Measurements from ENCODE around the gene RPL7A.
A peak's percentile ranks its signal among the peaks of the same experiment; 100 is the strongest.
"Not testable (repeated sequence)": the region's sequence is repeated elsewhere in the genome, so short reads cannot be mapped to it uniquely, and the experiment has no call there.

Gene RPL7A

GRCh38 chr9:133329306-133330156 is 18.5 kb upstream of the RPL7A start:
- not testable (repeated sequence) for DNase-seq

GRCh38 chr9:133331221-133331620 is 16.8 kb upstream of the RPL7A start:
- no peak for DNase-seq

GRCh38 chr9:133331641-133332380 is 16.2 kb upstream of the RPL7A start:
- DNase-seq, result no peak

- no peak for DNase-seq
These were observed 15.7 kb upstream of the RPL7A start for GRCh38 chr9:133332381-133332730.

GRCh38 chr9:133333011-133333410 is 15.0 kb upstream of the RPL7A start:
- no peak for DNase-seq

GRCh38 chr9:133333566-133333965 is 14.5 kb upstream of the RPL7A start:
- no peak for DNase-seq

- no peak for DNase-seq
These were observed 13.9 kb upstream of the RPL7A start for GRCh38 chr9:133334161-133334560.

GRCh38 chr9:133334888-133335287 is 13.1 kb upstream of the RPL7A start:
- not testable (repeated sequence) for DNase-seq

- peak; percentile 86 for DNase-seq
These were observed 11.8 kb upstream of the RPL7A start, which contains the start of gene SURF6 for GRCh38 chr9:133335924-133336811. TSS of gene SURF6 (minus strand) at chr9:133336188. CDS start at chr9:133336132, 56 bp downstream.

- DNase-seq, result no peak
These were observed 8.4 kb upstream of the RPL7A start for GRCh38 chr9:133339641-133340040.

- peak; percentile 16 for DNase-seq
These were observed 7.8 kb upstream of the RPL7A start for GRCh38 chr9:133340256-133340655.

- DNase-seq, result no peak
These were observed 7.1 kb upstream of the RPL7A start for GRCh38 chr9:133340916-133341315.

- peak; percentile 75 for DNase-seq
These were observed 6.5 kb upstream of the RPL7A start for GRCh38 chr9:133341369-133342068.

- no peak for DNase-seq
These were observed 6.0 kb upstream of the RPL7A start for GRCh38 chr9:133342069-133342406.

- DNase-seq, result no peak
These were observed 5.4 kb upstream of the RPL7A start for GRCh38 chr9:133342570-133342969.

- no peak for DNase-seq
These were observed 3.9 kb upstream of the RPL7A start for GRCh38 chr9:133344071-133344470.

- no peak for DNase-seq
These were observed 3.0 kb upstream of the RPL7A start for GRCh38 chr9:133344979-133345378.

- DNase-seq, result no peak
These were observed 2.4 kb upstream of the RPL7A start for GRCh38 chr9:133345596-133345995.

GRCh38 chr9:133346021-133346785 is 1.8 kb upstream of the RPL7A start:
- DNase-seq, result no peak

GRCh38 chr9:133347515-133347984 is 468 bp upstream of the RPL7A start:
- DNase-seq, result peak; percentile 18

- no peak for DNase-seq
These were observed 928 bp downstream of the RPL7A start for GRCh38 chr9:133348718-133349573.

Measured in inflammatory macrophage treated with lipopolysaccharide for 4 hours (primary cell).